PFSK-1 (cell line): Measurements from ENCODE around the gene RNF5.

Experiments
- POLR2AphosphoS5 ChIP-seq: IDR thresholded peaks from 2 replicates; pipeline ENCODE4 v1.6.1; 2012; ENCODE audit warnings: low read depth, mild to moderate bottlenecking, control low read depth, low read length, moderate library complexity
- TAF1 ChIP-seq: IDR thresholded peaks from 2 replicates; pipeline ENCODE4 v1.6.1; 2012; ENCODE audit warnings: low read length, control low read depth, borderline replicate concordance; ENCODE audit not compliant: insufficient read depth
- TF ChIP-seq, protein P1 (sequence below), 2 experiments: IDR thresholded peaks; 2 replicates each; pipeline versions ENCODE4 v1.6.1 to v1.8.0; 2011 to 2012; ENCODE audit warnings: low read depth in 2 of 2, low read length in 2 of 2, control low read depth in 1 of 2, inconsistent platforms in 1 of 2, mild to moderate bottlenecking in 1 of 2, moderate library complexity in 1 of 2; ENCODE audit not compliant: insufficient read depth in 1 of 2

DNA sequence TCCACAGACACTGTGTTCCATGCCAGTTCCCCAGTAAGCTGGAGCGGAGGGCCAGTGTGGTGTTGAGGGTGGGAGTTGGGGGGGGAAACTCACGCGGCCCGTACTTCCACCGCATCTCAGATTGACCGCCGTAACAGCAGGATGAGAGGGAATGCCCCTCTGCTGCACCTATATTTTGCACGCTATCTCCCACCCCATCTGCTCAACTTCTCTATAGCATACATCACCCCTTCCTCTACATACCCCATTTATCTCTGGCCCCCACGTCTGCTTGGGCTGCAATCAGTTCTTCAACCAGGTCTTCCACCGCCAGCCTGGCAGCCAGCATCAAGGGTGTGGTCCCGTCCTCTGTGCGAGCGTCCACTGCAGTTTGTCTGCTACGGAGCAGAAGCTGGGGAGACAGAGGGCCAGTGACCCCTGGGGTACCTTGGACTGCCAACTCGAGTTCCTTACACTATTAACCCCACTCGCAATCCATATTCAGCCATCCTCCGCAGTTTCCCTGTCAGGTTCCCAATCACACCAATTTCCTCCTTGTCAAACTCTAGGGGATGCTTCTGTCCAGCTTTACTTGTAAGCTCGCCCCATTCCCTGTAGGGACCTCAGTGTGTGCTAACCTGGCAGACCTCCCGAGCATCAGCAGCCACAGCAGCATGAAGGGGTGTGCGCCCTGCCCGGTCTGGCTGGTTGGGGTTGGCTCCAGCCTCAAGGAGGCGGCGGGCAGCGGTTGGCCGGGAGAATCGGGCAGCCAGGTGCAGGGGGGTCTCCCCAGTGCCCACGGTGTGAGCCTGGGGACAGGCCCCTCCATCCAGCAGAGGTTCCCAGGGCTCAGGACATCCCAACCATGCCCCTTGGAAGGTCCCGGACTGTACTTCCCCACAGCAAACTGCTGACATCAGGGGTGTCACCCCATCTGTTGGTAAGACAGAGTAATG, 18.7 kb downstream of the RNF5 start:
- TF ChIP-seq POLR2AphosphoS5 (no peak), TAF1 (no peak)
- TF ChIP-seq, protein P1, sequence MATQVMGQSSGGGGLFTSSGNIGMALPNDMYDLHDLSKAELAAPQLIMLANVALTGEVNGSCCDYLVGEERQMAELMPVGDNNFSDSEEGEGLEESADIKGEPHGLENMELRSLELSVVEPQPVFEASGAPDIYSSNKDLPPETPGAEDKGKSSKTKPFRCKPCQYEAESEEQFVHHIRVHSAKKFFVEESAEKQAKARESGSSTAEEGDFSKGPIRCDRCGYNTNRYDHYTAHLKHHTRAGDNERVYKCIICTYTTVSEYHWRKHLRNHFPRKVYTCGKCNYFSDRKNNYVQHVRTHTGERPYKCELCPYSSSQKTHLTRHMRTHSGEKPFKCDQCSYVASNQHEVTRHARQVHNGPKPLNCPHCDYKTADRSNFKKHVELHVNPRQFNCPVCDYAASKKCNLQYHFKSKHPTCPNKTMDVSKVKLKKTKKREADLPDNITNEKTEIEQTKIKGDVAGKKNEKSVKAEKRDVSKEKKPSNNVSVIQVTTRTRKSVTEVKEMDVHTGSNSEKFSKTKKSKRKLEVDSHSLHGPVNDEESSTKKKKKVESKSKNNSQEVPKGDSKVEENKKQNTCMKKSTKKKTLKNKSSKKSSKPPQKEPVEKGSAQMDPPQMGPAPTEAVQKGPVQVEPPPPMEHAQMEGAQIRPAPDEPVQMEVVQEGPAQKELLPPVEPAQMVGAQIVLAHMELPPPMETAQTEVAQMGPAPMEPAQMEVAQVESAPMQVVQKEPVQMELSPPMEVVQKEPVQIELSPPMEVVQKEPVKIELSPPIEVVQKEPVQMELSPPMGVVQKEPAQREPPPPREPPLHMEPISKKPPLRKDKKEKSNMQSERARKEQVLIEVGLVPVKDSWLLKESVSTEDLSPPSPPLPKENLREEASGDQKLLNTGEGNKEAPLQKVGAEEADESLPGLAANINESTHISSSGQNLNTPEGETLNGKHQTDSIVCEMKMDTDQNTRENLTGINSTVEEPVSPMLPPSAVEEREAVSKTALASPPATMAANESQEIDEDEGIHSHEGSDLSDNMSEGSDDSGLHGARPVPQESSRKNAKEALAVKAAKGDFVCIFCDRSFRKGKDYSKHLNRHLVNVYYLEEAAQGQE (IDR thresholded peaks at IDR 0.05; ENCODE audit: insufficient read depth in 1 of 2, low read depth in 2 of 2, low read length in 2 of 2): no peak
